ENCODE results near the gene KRTAP25-1. TPM values are rescaled to one million over a fixed set of nuclear protein-coding genes. Genes with fewer than 3 reads are reported as not detected.

Gene KRTAP25-1
- not detected in 2 replicates for polyA plus RNA-seq (2012; rRNA removed)
- not detected in 2 replicates for polyA plus RNA-seq (2012; cell fraction: cytosol; rRNA removed)
- not detected in 2 replicates for polyA plus RNA-seq (2012; cell fraction: nucleus; rRNA removed)

- no peaks in the 10 kb centered on the region for H3K9me3 ChIP-seq
- no peak within 1 kb of the TSS for H3K4me2 ChIP-seq
- no peaks in the 10 kb centered on the region for H3K9me2 ChIP-seq
- no peaks in the 10 kb centered on the region for H3F3A ChIP-seq (replicated peaks; ENCODE audit: insufficient read depth)
- no peak within 1 kb of the TSS for H3K27ac ChIP-seq (ENCODE audit: low read depth in 2 of 2, low read length in 1 of 2)
- no peaks in the 10 kb centered on the region for H3K4me1 ChIP-seq (ENCODE audit: control insufficient read depth in 1 of 2, insufficient read depth in 2 of 2, low read depth in 1 of 2, low read length in 1 of 2)
- POLR2A ChIA-PET, result no interaction called here
- CTCF ChIA-PET, result interaction anchor here (0.9 kb wide), 1 partner anchor 21 kb away, joined by 3 read pairs; no protein-coding TSS in a partner anchor
- TF ChIP-seq POLR2AphosphoS5 (IDR thresholded peaks at IDR 0.05; ENCODE audit: low read depth, low read length), result no peak
- no peak within 1 kb of the TSS for H3K4me3 ChIP-seq (ENCODE audit: low read depth in 2 of 2, low read length in 1 of 2)
- WGBS (ENCODE audit: low lambda C conversion rate), result 0% methylated on average over 2 of the region's 2 CpGs
- no peaks in the 10 kb centered on the region for H3K79me2 ChIP-seq (ENCODE audit: insufficient read depth)
- no peak within 1 kb of the TSS for H3K9ac ChIP-seq
- no peaks in the 10 kb centered on the region for H4K20me1 ChIP-seq (ENCODE audit: insufficient read depth)
- H2AFZ ChIP-seq (ENCODE audit: low read depth), result no peak within 1 kb of the TSS
- H3K27me3 ChIP-seq (ENCODE audit: insufficient read depth), result no peaks in the 10 kb centered on the region; the same call in 1 of the 2 replicates
- DNase-seq, result no peak
- H3K36me3 ChIP-seq (replicated peaks in 1 of 2; ENCODE audit: control insufficient read depth in 1 of 2, insufficient read depth in 2 of 2, low read length in 1 of 2), result no peaks in the 10 kb centered on the region
Observed at GRCh38 chr21:30289215-30289614, at the start of gene KRTAP25-1. KRTAP25-1 (minus strand) TSS chr21:30289514; CDS start chr21:30289490, 24 bp downstream.

GRCh38 chr21:30338717-30339116 is 49.4 kb upstream of the KRTAP25-1 start:
- POLR2A ChIA-PET, result no interaction called here
- Histone ChIP-seq H3K9me2 (no peaks in the 10 kb centered on the region), H3F3A (replicated peaks; ENCODE audit: insufficient read depth) (no peaks in the 10 kb centered on the region), H3K4me3 (ENCODE audit: low read depth in 2 of 2, low read length in 1 of 2) (no peak overlapping the region), H3K9me3 (no peaks in the 10 kb centered on the region), H3K4me2 (no peak overlapping the region), H3K9ac (no peak overlapping the region), H3K4me1 (ENCODE audit: control insufficient read depth in 1 of 2, insufficient read depth in 2 of 2, low read depth in 1 of 2, low read length in 1 of 2) (no peaks in the 10 kb centered on the region), H3K36me3 (replicated peaks in 1 of 2; ENCODE audit: control insufficient read depth in 1 of 2, insufficient read depth in 2 of 2, low read length in 1 of 2) (no peaks in the 10 kb centered on the region), H3K27ac (ENCODE audit: low read depth in 2 of 2, low read length in 1 of 2) (no peak overlapping the region), H3K79me2 (ENCODE audit: insufficient read depth) (no peaks in the 10 kb centered on the region), H4K20me1 (ENCODE audit: insufficient read depth) (no peaks in the 10 kb centered on the region), H2AFZ (ENCODE audit: low read depth) (no peak overlapping the region), H3K27me3 (ENCODE audit: insufficient read depth) (0 out of 2 replicates have a peak, but pooled peaks cover under 1% of the 10 kb centered on the region)
- DNase-seq, result no peak
- 26% methylated on average over 4 of the region's 4 CpGs for WGBS (ENCODE audit: low lambda C conversion rate)
- no peak for TF ChIP-seq EZH2phosphoT487 (IDR thresholded peaks at IDR 0.05; ENCODE audit: borderline replicate concordance, low read depth)
- TF ChIP-seq MEF2A (IDR thresholded peaks at IDR 0.05; ENCODE audit: borderline replicate concordance, low read depth), result no peak
- TF ChIP-seq RAD21 (IDR thresholded peaks at IDR 0.05; ENCODE audit: low read length), result no peak
- CTCF ChIA-PET, result interaction anchor here (1.0 kb wide), 1 partner anchor 95 kb away, joined by 3 read pairs; no protein-coding TSS in a partner anchor

GRCh38 chr21:30337772-30338171 is 48.5 kb upstream of the KRTAP25-1 start:
- CTCF ChIA-PET, result interaction anchor here (1.1 kb wide), 1 partner anchor 748 kb away, joined by 4 read pairs; no protein-coding TSS in a partner anchor
- TF ChIP-seq FOXM1 (IDR thresholded peaks at IDR 0.05; ENCODE audit: low read depth), result no peak
- no peak for TF ChIP-seq CTCF (IDR thresholded peaks at IDR 0.05)
- no peak for TF ChIP-seq IRF3 (IDR thresholded peaks at IDR 0.05; ENCODE audit: low read depth, low read length)
- no peak for TF ChIP-seq ZBTB33 (IDR thresholded peaks at IDR 0.05; ENCODE audit: borderline replicate concordance, low read depth)
- TF ChIP-seq FOXJ3 (CRISPR knock-in tag; IDR thresholded peaks at IDR 0.05), result no peak
- TF ChIP-seq FOSL2 (IDR thresholded peaks at IDR 0.05; ENCODE audit: borderline replicate concordance, low read depth), result no peak
- no peak for TF ChIP-seq SMC3 (IDR thresholded peaks at IDR 0.05; ENCODE audit: low read depth, low read length)
- no peak for TF ChIP-seq TCF12 (IDR thresholded peaks at IDR 0.05)
- TF ChIP-seq JUND (IDR thresholded peaks at IDR 0.05), result no peak
- no peak for TF ChIP-seq NFIC (IDR thresholded peaks at IDR 0.05; ENCODE audit: borderline replicate concordance)
- TF ChIP-seq GABPA (IDR thresholded peaks at IDR 0.05; ENCODE audit: low read depth), result no peak
- no peak for TF ChIP-seq MXI1 (IDR thresholded peaks at IDR 0.05; ENCODE audit: low read depth, low read length)
- no peak for TF ChIP-seq RXRA (IDR thresholded peaks at IDR 0.05; ENCODE audit: borderline replicate concordance, low read depth)
- H3K79me2 ChIP-seq (ENCODE audit: insufficient read depth), result no peaks in the 10 kb centered on the region

More at GRCh38 chr21:30337772-30338171, 48.5 kb upstream of the KRTAP25-1 start:
- POLR2A ChIA-PET, result no interaction called here
- no peak overlapping the region for H3K27ac ChIP-seq (ENCODE audit: low read depth in 2 of 2, low read length in 1 of 2)
- H3K36me3 ChIP-seq (replicated peaks in 1 of 2; ENCODE audit: control insufficient read depth in 1 of 2, insufficient read depth in 2 of 2, low read length in 1 of 2), result no peaks in the 10 kb centered on the region
- H3K4me2 ChIP-seq, result no peak overlapping the region
- H3K4me1 ChIP-seq (ENCODE audit: control insufficient read depth in 1 of 2, insufficient read depth in 2 of 2, low read depth in 1 of 2, low read length in 1 of 2), result no peaks in the 10 kb centered on the region
- no peaks in the 10 kb centered on the region for H4K20me1 ChIP-seq (ENCODE audit: insufficient read depth)
- no peak for DNase-seq
- H3K9me2 ChIP-seq, result no peaks in the 10 kb centered on the region
- H3K9ac ChIP-seq, result no peak overlapping the region
- no peaks in the 10 kb centered on the region for H3F3A ChIP-seq (replicated peaks; ENCODE audit: insufficient read depth)
- no peak overlapping the region for H3K4me3 ChIP-seq (ENCODE audit: low read depth in 2 of 2, low read length in 1 of 2)
- no peak overlapping the region for H2AFZ ChIP-seq (ENCODE audit: low read depth)
- H3K27me3 ChIP-seq (ENCODE audit: insufficient read depth), result no peaks in the 10 kb centered on the region
- H3K9me3 ChIP-seq, result no peaks in the 10 kb centered on the region
